ENCODE measurements around the gene PITX2. TPM values are rescaled to one million over a fixed set of nuclear protein-coding genes. Genes with fewer than 3 reads are reported as not detected.

PITX2 gene
- total and polyA plus RNA-seq, 2 experiments from 2014 or later = 0.52 to 0.99 TPM

DNA sequence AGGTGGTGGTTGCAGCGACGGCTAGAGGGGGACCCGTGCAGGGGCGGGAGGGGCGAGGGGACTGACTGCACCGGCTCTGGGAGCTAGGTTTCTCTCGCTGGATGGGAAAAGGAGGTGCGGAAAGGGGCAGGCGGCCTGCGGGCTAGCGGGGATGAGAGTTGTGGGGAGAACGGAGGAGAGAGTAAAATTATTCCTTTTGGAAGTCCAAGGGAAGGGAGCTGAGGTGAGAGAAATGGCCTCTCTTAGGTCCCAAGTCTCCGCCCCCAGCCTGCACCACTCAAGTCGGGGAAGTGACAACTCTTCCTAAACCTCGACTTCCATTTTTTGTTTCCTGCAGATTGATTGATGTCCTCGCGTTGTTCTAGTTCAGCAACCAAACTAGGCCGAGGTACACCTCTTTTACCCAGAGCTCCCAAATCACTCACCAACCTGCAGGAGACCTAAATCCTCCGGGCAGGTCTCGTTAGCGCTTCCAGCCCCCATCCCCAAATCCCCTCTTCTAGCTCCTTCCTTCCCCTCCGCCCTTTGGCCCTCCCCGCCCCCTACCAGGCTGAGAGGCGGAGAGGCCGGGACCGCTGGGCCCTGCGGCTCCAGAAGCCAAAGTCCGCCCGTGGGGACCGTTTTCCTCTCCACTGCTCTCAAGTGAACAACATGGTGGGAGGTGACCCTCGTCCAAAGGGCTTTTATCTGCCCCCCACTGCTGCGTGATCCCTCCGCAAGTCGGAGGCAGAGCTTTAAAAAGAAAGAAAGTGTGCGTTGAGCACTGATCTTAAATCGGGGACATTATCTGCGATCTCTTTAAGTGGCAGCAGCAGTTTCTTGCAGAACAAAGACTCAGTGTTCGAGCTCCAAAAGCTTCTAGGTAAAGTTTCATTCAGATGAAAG is 7.3 kb downstream of the PITX2 start:
- H3K9me3 Mint-ChIP-seq = no peaks in the 10 kb centered on the region; the same call in none of the 3 replicates
- H3K4me1 ChIP-seq (ENCODE audit: insufficient read depth) = peaks cover 76% of the 10 kb centered on the region
- no peaks in the 10 kb centered on the region for H3K79me2 ChIP-seq (replicated peaks; ENCODE audit: insufficient read depth)
- peaks cover 22% of the 10 kb centered on the region for H3F3A ChIP-seq (replicated peaks; ENCODE audit: low read depth)
- DNase-seq (ENCODE audit: low spot score) = peak; percentile 82
- H3K4me3 ChIP-seq = peak overlapping the region; percentile 53
- peaks cover 100% of the 10 kb centered on the region for H3K27me3 ChIP-seq (ENCODE audit: insufficient read depth)
- H3K27me3 Mint-ChIP-seq (ENCODE audit: insufficient read depth, low read depth, poor library complexity) = peaks cover 99% of the 10 kb centered on the region
- H3K4me1 Mint-ChIP-seq = peaks cover 61% of the 10 kb centered on the region
- H3K9me2 ChIP-seq (ENCODE audit: insufficient read depth) = no peaks in the 10 kb centered on the region
- no peak overlapping the region for H3K27ac Mint-ChIP-seq
- peak overlapping the region; percentile 77 for H3K4me2 ChIP-seq
- H3K36me3 Mint-ChIP-seq (ENCODE audit: low read depth) = no peaks in the 10 kb centered on the region; the same call in 2 of the 3 replicates
- H4K20me1 ChIP-seq (replicated peaks; ENCODE audit: insufficient read depth) = peaks cover 6% of the 10 kb centered on the region; the same call in 1 of the 2 replicates
- ATAC-seq = peak; percentile 24
- peak overlapping the region; percentile 73 for H3K4me3 Mint-ChIP-seq
- no peaks in the 10 kb centered on the region for H3K36me3 ChIP-seq (ENCODE audit: insufficient read depth)
- TF ChIP-seq POLR2AphosphoS5 (IDR thresholded peaks at IDR 0.05; ENCODE audit: low read depth) = no peak
- TF ChIP-seq, protein P1, sequence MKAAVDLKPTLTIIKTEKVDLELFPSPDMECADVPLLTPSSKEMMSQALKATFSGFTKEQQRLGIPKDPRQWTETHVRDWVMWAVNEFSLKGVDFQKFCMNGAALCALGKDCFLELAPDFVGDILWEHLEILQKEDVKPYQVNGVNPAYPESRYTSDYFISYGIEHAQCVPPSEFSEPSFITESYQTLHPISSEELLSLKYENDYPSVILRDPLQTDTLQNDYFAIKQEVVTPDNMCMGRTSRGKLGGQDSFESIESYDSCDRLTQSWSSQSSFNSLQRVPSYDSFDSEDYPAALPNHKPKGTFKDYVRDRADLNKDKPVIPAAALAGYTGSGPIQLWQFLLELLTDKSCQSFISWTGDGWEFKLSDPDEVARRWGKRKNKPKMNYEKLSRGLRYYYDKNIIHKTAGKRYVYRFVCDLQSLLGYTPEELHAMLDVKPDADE (IDR thresholded peaks at IDR 0.05) = no peak
- TF ChIP-seq STAT1 (IDR thresholded peaks at IDR 0.05; ENCODE audit: unreplicated experiment) = no peak
- no peak for TF ChIP-seq ZNF114 (CRISPR knock-in tag; IDR thresholded peaks at IDR 0.05)
- no peak for TF ChIP-seq ZNF331 (CRISPR knock-in tag; IDR thresholded peaks at IDR 0.05; ENCODE audit: low read depth)
- TF ChIP-seq REST (IDR thresholded peaks at IDR 0.05; ENCODE audit: unreplicated experiment) = no peak
- TF ChIP-seq EZH2phosphoT487 (IDR thresholded peaks at IDR 0.05; ENCODE audit: unreplicated experiment) = no peak
- no peak for TF ChIP-seq CREB1 (CRISPR knock-in tag; IDR thresholded peaks at IDR 0.05; ENCODE audit: low read depth)
- TF ChIP-seq EZH2 (IDR thresholded peaks at IDR 0.05; ENCODE audit: low read depth, unreplicated experiment) = peak; percentile 44
- no peak for TF ChIP-seq JUNB (IDR thresholded peaks at IDR 0.05; ENCODE audit: unreplicated experiment)
- TF ChIP-seq, protein P2, sequence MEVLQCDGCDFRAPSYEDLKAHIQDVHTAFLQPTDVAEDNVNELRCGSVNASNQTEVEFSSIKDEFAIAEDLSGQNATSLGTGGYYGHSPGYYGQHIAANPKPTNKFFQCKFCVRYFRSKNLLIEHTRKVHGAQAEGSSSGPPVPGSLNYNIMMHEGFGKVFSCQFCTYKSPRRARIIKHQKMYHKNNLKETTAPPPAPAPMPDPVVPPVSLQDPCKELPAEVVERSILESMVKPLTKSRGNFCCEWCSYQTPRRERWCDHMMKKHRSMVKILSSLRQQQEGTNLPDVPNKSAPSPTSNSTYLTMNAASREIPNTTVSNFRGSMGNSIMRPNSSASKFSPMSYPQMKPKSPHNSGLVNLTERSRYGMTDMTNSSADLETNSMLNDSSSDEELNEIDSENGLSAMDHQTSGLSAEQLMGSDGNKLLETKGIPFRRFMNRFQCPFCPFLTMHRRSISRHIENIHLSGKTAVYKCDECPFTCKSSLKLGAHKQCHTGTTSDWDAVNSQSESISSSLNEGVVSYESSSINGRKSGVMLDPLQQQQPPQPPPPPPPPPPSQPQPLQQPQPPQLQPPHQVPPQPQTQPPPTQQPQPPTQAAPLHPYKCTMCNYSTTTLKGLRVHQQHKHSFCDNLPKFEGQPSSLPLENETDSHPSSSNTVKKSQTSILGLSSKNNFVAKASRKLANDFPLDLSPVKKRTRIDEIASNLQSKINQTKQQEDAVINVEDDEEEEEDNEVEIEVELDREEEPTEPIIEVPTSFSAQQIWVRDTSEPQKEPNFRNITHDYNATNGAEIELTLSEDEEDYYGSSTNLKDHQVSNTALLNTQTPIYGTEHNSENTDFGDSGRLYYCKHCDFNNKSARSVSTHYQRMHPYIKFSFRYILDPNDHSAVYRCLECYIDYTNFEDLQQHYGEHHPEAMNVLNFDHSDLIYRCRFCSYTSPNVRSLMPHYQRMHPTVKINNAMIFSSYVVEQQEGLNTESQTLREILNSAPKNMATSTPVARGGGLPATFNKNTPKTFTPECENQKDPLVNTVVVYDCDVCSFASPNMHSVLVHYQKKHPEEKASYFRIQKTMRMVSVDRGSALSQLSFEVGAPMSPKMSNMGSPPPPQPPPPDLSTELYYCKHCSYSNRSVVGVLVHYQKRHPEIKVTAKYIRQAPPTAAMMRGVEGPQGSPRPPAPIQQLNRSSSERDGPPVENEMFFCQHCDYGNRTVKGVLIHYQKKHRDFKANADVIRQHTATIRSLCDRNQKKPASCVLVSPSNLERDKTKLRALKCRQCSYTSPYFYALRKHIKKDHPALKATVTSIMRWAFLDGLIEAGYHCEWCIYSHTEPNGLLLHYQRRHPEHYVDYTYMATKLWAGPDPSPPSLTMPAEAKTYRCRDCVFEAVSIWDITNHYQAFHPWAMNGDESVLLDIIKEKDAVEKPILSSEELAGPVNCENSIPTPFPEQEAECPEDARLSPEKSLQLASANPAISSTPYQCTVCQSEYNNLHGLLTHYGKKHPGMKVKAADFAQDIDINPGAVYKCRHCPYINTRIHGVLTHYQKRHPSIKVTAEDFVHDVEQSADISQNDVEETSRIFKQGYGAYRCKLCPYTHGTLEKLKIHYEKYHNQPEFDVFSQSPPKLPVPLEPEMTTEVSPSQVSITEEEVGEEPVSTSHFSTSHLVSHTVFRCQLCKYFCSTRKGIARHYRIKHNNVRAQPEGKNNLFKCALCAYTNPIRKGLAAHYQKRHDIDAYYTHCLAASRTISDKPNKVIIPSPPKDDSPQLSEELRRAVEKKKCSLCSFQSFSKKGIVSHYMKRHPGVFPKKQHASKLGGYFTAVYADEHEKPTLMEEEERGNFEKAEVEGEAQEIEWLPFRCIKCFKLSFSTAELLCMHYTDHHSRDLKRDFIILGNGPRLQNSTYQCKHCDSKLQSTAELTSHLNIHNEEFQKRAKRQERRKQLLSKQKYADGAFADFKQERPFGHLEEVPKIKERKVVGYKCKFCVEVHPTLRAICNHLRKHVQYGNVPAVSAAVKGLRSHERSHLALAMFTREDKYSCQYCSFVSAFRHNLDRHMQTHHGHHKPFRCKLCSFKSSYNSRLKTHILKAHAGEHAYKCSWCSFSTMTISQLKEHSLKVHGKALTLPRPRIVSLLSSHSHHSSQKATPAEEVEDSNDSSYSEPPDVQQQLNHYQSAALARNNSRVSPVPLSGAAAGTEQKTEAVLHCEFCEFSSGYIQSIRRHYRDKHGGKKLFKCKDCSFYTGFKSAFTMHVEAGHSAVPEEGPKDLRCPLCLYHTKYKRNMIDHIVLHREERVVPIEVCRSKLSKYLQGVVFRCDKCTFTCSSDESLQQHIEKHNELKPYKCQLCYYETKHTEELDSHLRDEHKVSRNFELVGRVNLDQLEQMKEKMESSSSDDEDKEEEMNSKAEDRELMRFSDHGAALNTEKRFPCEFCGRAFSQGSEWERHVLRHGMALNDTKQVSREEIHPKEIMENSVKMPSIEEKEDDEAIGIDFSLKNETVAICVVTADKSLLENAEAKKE (CRISPR knock-in tag; IDR thresholded peaks at IDR 0.05) = 0 out of 2 replicates have a peak, but pooled peaks have one; percentile 3
- no peak overlapping the region for H3K27ac ChIP-seq (ENCODE audit: low read depth)
- peak overlapping the region; percentile 67 for H2AFZ ChIP-seq
